Fibroblast of skin of scalp (primary cell): ENCODE results near the gene RAB3B. TPM values are rescaled to one million over a fixed set of nuclear protein-coding genes. Genes with fewer than 3 reads are reported as not detected.
"Not testable (repeated sequence)": the region's sequence is repeated elsewhere in the genome, so short reads cannot be mapped to it uniquely, and the experiment has no call there.

Source experiments
- DNase-seq: peaks from one replicate; pipeline ENCODE4 v3.0.0-alpha.2; 2013
- polyA plus RNA-seq, 2 experiments: library from polyadenylated mRNA; unstranded; fragments of 120-200 nt; gene quantifications; one replicate each; pipeline ENCODE4 v1.2.1, GENCODE V29; 2013; ENCODE audit not compliant: insufficient read length in 2 of 2

The RAB3B gene, protein sequence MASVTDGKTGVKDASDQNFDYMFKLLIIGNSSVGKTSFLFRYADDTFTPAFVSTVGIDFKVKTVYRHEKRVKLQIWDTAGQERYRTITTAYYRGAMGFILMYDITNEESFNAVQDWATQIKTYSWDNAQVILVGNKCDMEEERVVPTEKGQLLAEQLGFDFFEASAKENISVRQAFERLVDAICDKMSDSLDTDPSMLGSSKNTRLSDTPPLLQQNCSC
- 13.5 TPM for polyA plus RNA-seq (2013, experiment 1 of 2; ENCODE audit: insufficient read length)
- 14.0 TPM for polyA plus RNA-seq (2013, experiment 2 of 2; ENCODE audit: insufficient read length)

GRCh38 chr1:51990478-51990965 is at the start of gene RAB3B:
Gene RAB3B (minus strand): TSS chr1:51990700. CDS start chr1:51977117, 13,583 bp downstream.
- DNase-seq: peak; percentile 65

DNA sequence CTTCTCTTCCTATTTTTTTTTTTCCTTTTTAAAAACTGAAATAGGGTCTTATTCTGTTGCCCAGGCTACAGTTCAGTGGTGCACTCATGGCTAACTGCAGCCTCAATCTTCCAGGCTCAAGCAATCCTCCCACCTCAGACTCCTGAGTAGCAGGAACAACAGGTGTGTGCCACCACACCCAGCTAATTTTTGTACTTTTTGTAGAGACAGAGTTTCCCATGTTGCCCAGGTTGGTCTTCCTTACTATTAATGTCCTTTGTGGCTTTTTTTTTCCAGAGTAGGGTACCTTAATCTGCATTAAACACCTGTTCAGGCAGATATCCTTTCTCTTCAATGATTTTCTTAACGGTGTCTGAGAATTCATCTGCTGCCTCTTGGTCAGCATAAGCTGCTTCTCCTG is 47.4 kb upstream of the RAB3B start:
- DNase-seq: no peak

DNA sequence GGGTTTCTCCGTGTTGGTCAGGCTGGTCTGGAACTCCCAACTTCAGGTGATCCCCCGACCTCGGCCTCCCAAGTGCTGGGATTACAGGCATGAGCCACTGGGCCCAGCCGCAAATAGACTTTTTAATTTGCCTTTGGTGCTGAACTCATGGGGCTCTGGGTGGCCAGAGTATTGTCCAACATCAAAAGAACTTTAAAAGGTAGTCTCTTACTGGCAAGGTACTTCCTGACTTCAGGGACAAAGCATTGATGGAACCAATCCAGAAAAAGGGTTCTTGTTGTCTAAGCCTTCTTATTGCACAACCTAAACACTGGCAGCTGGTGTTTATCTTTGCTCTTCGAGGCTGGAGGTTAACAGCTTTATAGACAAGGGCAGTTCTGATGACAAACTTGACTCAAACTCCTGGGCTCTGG is 46.9 kb upstream of the RAB3B start:
- no peak for DNase-seq

DNA sequence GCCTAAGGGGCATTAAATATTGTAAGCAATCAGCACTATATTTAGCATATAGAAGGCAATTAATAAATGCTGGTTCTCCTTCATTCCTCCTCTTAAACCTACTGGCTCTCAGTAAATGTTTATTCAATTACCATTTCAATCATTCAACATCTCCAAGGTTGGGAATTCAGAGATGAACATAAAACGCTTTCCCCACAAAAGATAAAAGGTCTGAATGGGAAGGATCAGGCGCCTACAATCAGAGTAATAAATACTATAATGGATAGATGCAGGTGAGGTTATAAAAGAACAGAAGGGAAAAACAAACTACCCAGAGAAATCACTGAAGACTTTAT is 43.5 kb upstream of the RAB3B start:
- no peak for DNase-seq

- DNase-seq: peak; percentile 92
Observed at GRCh38 chr1:52033190-52034049, 42.9 kb upstream of the RAB3B start, which contains the start of gene KTI12. Gene KTI12 (minus strand): TSS chr1:52033810. CDS start chr1:52033761, 49 bp downstream.

- peak; percentile 34 for DNase-seq
Observed at GRCh38 chr1:52032785-52033131, 42.3 kb upstream of the RAB3B start.

DNA sequence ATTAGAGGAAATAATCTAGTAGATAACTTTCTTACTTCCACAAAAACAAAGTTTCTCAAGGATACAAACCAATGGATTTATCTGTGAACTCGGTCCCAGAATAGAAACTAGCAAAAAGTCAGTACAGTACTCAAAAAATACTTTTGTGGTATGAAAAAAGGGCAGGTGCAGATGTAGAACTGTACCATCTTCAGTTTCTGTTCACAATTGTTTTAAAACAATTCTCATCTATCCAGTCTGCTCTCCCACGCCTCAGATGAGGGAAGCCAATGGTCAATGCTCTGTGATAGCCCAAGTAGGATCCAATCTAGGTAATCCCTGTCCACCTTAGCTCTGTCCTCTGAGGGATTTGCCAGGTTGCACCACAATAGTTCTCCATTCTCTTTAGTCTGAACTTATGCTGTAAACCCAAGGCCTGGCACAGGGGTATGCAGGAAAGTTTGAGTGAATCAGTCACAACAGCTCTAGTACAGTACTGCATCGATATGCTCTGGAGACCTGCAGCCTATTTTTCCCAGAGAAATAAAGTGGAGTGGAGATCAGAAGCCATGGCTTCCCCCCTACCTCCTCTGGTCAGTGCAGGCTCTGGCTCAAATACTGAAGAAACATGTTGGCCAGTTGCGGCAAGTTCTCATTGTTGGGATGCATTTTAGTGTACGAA is 41.8 kb upstream of the RAB3B start:
- DNase-seq: no peak

- not testable (repeated sequence) for DNase-seq
Observed at GRCh38 chr1:52028839-52029238, 38.3 kb upstream of the RAB3B start.

DNA sequence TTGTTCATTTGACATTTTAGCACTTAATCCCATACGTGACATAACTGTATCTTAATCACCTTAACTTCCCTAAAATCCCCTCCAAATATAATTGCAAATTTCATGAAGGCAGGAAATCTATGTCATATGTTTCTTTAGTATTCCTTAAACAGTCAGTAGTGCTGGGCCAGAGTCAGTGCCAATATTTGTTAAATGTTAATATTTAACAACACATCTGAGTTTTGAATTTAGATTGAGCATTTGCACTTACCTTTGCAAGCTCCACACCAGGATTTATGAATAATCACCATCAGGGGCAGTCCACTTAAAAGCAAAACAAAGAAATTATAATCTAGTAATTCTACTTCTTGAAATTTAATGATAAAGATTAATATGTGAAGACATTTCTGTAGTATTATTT is 37.8 kb upstream of the RAB3B start:
- no peak for DNase-seq

- DNase-seq: no peak
Observed at GRCh38 chr1:52026278-52026677, 35.8 kb upstream of the RAB3B start.

- DNase-seq: no peak
Observed at GRCh38 chr1:52022133-52022532, 31.6 kb upstream of the RAB3B start.

DNA sequence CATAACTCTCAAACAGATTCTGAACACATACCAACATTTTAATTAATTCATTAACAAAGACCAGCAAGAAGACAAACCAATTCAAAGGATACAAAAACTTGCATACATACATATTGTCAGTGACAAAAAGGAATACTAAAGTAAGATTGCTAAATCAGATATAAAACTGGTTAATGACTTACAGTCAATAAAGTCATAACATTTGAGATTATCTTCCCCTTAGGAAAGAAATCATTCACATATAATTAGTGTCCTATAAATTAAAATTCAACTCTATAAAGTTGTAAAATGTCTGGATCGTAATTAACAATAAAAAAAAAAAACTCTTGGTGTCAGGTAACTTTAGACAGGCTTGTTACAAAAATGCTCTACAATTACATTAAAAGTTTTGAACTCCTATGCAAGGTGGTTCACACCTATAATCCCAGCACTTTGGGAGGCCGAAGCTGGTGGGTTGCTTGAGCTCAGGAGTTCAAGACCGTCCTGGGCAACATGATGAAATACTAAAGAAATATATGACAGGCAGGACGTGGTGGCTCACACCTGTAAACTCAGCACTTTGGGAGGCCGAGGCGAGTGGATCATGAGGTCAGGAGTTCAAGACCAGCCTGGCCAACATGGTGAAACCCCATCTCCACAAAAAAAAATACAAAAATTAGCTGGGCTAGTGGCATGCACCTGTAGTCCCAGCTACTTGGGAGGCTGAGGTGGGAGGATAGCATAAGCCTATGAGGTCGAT is 17.7 kb upstream of the RAB3B start:
- no peak for DNase-seq

GRCh38 chr1:52007215-52008002 is 16.9 kb upstream of the RAB3B start:
- peak; percentile 49 for DNase-seq

- not testable (repeated sequence) for DNase-seq
Observed at GRCh38 chr1:52006081-52006553, 15.6 kb upstream of the RAB3B start.

- peak; percentile 96 for DNase-seq
Observed at GRCh38 chr1:52005548-52005947, 15.0 kb upstream of the RAB3B start.

DNA sequence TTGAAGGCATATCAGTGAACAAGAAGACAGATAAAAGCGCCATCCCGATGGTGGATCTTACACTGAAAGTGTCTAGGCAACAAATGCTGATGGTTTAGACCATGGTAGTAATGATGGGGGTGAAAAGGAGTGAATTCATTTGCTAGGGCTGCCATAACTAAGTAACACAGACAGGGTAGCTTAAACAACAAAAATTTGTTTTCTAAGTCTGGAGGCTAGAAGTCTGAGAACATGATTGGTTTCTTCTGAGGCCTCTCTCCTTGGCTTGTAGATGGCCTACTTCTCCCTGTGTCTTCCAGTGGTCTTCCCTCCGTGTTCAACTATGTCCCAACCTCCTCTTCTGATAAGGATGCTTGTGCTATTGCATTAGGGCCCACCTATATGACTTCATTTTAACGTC is 13.4 kb upstream of the RAB3B start:
- DNase-seq: no peak

GRCh38 chr1:52002038-52002917 is 11.8 kb upstream of the RAB3B start:
- DNase-seq: peak; percentile 90

DNA sequence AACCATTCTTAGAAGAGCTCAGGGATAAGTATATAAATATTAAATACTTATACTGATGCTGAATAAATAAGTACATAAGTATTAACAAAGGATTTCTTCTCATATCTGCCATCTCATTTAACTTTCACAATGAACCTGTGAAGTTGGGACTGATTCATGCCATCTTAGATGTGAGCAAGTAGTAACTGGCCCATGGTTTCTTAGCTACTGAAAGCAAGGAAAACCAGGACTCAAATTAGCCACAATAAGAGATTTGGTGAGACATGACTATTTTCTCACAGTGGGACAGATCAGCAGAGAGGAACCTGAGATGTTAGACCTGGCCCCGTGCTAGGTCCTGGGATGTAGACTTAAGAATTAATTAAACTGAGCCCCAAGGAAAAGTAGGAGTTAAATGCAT is 8.2 kb upstream of the RAB3B start:
- DNase-seq: no peak

DNA sequence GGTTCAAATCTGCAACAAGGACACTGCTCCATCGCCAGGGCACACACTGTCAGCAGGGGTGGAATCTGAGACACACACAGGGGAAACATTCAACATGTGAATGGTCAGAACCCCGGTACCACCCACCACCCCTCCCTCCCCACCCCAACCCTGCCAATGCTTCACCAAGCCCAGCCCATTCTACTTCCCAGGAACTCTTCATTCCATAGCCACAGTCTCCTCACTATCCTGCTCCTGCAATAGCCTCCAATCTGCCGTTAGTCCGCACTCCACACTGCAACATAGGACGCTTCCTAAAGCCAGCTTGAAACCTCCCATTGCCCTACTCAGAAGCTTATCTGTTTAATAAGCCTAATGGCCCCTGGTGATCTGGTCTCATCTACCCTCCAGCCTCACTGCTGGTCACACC is 7.5 kb upstream of the RAB3B start:
- DNase-seq: no peak
